AG08396 (cell line): ENCODE data around the gene KRTAP10-5.
"Not testable (repeated sequence)": the region's sequence is repeated elsewhere in the genome, so short reads cannot be mapped to it uniquely, and the experiment has no call there.

Source experiments
- DNase-seq: peaks from one replicate; pipeline ENCODE4 v3.0.0; 2012; ENCODE audit warnings: low spot score, mixed read lengths

KRTAP10-5 gene

GRCh38 chr21:44571844-44572782 lies 8.3 kb downstream of the KRTAP10-5 start:
- DNase-seq: no peak

- DNase-seq: no peak
These were observed 9.1 kb downstream of the KRTAP10-5 start for GRCh38 chr21:44571296-44571695.

- no peak for DNase-seq
These were observed 10.4 kb downstream of the KRTAP10-5 start for GRCh38 chr21:44569861-44570517.

GRCh38 chr21:44568667-44569556 lies 11.5 kb downstream of the KRTAP10-5 start:
- no peak for DNase-seq

GRCh38 chr21:44568261-44568660 lies 12.1 kb downstream of the KRTAP10-5 start:
- DNase-seq: no peak

GRCh38 chr21:44567481-44568171 lies 12.8 kb downstream of the KRTAP10-5 start:
- no peak for DNase-seq

- no peak for DNase-seq
These were observed 14.0 kb downstream of the KRTAP10-5 start for GRCh38 chr21:44566403-44566802.

- DNase-seq: no peak
These were observed 15.4 kb downstream of the KRTAP10-5 start for GRCh38 chr21:44564886-44565598.

- no peak for DNase-seq
These were observed 16.3 kb downstream of the KRTAP10-5 start for GRCh38 chr21:44564099-44564498.

- DNase-seq: no peak
These were observed 21.7 kb downstream of the KRTAP10-5 start, which contains the start of gene KRTAP10-3 for GRCh38 chr21:44558695-44559094. KRTAP10-3 (minus strand) TSS chr21:44558795; CDS start chr21:44558715, 80 bp downstream.

GRCh38 chr21:44558329-44558675 lies 22.1 kb downstream of the KRTAP10-5 start:
- not testable (repeated sequence) for DNase-seq

- DNase-seq: no peak
These were observed 22.7 kb downstream of the KRTAP10-5 start for GRCh38 chr21:44557491-44558328.

- DNase-seq: no peak
These were observed 23.5 kb downstream of the KRTAP10-5 start for GRCh38 chr21:44556879-44557278.

- no peak for DNase-seq
These were observed 25.1 kb downstream of the KRTAP10-5 start for GRCh38 chr21:44555200-44555875.

GRCh38 chr21:44552681-44553080 lies 27.7 kb downstream of the KRTAP10-5 start:
- DNase-seq: no peak

GRCh38 chr21:44552136-44552535 lies 28.3 kb downstream of the KRTAP10-5 start:
- no peak for DNase-seq

GRCh38 chr21:44551340-44551961 lies 29.0 kb downstream of the KRTAP10-5 start, which contains the start of gene KRTAP10-2:
KRTAP10-2 (minus strand) TSS chr21:44551505; CDS start chr21:44551458, 47 bp downstream.
- DNase-seq: no peak

- DNase-seq: no peak
These were observed 29.6 kb downstream of the KRTAP10-5 start for GRCh38 chr21:44550807-44551206.

GRCh38 chr21:44550285-44550684 lies 30.1 kb downstream of the KRTAP10-5 start:
- not testable (repeated sequence) for DNase-seq
